ENCODE data around the gene ZNF12.

DNA sequence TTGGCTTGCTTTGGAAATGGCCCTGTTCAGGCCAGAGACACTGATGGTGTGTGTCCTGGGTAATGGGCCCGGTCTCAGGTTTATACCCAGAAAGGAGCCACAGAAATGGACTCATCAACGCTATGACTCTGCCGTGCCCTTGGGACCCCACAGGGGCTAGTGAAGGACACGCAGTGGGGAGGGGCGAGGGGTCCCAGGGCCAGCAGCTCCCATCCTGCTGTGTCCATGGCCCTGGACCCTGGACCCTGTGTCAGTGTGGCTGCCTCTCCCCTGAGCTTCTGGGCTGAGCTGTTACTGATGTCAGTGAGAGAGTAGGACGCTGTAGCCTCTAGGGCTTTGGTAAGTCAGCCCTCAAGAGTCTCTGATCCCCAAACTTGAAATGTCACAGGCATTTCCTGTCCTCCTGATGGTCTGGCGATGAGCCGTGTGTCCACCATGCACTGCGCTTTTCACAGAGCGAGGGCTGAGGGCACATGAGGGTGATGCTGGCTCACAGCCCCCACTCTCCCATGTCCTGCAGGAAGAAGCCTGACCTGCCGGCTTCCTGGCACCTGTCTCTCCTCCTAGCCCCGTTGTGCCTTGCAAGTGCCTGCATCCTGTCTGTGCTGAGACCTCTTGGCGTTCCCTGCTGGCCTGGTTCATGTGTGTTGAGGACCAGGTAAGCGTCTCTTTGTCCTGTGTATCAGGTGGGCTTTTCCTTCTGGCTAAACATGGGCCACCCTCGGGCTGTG lies 65.3 kb downstream of the ZNF12 start:
- TF ChIP-seq, protein P1, sequence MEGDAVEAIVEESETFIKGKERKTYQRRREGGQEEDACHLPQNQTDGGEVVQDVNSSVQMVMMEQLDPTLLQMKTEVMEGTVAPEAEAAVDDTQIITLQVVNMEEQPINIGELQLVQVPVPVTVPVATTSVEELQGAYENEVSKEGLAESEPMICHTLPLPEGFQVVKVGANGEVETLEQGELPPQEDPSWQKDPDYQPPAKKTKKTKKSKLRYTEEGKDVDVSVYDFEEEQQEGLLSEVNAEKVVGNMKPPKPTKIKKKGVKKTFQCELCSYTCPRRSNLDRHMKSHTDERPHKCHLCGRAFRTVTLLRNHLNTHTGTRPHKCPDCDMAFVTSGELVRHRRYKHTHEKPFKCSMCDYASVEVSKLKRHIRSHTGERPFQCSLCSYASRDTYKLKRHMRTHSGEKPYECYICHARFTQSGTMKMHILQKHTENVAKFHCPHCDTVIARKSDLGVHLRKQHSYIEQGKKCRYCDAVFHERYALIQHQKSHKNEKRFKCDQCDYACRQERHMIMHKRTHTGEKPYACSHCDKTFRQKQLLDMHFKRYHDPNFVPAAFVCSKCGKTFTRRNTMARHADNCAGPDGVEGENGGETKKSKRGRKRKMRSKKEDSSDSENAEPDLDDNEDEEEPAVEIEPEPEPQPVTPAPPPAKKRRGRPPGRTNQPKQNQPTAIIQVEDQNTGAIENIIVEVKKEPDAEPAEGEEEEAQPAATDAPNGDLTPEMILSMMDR (IDR thresholded peaks at IDR 0.05 in 4 of 5, conservative IDR thresholded peaks at IDR 0.05 in 1 of 5): no peak
- no peak for TF ChIP-seq POLR2A (IDR thresholded peaks at IDR 0.05)
